ENCODE results near the gene SERAC1.
A peak's percentile ranks its signal among the peaks of the same experiment; 100 is the strongest.

The SERAC1 gene

DNA sequence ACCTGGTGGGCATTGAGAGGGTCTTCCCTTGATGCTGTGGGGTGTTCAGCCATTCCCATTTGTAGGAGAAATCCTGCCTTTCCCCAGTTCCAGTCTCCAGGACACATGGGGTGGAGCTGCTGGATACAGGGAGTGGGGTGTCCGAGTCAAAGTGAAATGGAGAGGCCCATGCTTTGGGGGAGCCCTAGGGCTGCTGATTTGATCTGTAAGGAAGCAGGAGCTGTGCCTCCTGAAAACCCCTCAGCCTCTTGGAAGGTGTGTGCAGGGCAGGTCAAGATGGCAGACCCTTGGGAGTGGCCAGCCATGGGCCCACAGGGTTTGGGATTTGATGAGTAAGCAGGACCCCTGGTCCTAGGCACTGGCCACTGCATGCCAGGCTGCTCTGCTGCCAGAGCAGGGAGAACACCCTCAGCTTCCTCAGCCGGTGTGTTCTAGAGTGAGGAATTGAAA is 82.0 kb downstream of the SERAC1 start:
- Histone ChIP-seq H3K36me3 (peaks cover 35% of the 10 kb centered on the region), H3K4me3 (ENCODE audit: low read depth in 1 of 2, low read length in 1 of 2) (peak overlapping the region; percentile 55 to 61), H3K27me3 (no peaks in the 10 kb centered on the region), H3K4me1 (ENCODE audit: control insufficient read depth in 1 of 2, insufficient read depth in 1 of 2, low read depth in 1 of 2, low read length in 1 of 2) (peaks cover 39 to 42% of the 10 kb centered on the region in 2 experiments), H3K27ac (peak overlapping the region; percentile 59), H3K9me3 (no peaks in the 10 kb centered on the region)
- TF ChIP-seq, protein P1, sequence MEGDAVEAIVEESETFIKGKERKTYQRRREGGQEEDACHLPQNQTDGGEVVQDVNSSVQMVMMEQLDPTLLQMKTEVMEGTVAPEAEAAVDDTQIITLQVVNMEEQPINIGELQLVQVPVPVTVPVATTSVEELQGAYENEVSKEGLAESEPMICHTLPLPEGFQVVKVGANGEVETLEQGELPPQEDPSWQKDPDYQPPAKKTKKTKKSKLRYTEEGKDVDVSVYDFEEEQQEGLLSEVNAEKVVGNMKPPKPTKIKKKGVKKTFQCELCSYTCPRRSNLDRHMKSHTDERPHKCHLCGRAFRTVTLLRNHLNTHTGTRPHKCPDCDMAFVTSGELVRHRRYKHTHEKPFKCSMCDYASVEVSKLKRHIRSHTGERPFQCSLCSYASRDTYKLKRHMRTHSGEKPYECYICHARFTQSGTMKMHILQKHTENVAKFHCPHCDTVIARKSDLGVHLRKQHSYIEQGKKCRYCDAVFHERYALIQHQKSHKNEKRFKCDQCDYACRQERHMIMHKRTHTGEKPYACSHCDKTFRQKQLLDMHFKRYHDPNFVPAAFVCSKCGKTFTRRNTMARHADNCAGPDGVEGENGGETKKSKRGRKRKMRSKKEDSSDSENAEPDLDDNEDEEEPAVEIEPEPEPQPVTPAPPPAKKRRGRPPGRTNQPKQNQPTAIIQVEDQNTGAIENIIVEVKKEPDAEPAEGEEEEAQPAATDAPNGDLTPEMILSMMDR (IDR thresholded peaks at IDR 0.05): no peak

DNA sequence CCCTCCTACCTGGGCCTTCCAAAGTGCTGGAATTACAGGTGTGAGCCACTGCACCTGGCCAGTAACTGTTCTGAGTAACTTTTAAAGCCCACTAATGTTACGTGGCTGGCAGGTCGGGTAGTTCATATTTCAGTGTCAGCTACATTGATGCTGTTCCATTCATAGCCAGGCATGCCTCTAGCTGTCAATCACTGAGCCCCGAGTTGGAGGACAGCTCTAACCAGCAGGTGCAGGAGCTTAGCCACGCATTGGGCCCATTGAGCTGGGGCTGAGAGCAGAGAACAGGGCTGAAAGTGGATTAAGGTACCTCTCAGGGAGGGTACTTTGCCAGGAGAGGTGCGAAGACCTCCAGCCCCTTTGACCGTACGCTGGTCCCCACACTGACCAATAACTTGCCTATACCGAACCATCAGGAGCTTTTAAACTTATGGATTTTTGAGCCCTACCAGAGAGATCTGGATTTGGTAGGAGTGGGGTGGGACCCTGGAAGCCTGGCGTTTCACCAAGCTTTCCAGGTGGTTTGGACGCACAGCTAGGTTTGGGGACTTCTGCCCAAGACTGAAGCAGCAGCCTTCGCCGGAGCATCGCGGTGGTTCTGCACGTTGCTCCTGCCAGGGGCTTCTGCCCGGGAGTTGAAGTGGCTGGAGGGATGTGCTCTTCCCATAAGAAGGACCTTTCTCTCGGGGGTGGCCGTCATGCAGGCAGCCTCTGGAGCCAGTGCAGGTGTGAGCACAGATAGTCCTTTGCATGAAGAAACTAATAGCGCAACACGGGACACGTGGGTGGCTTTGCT is 82.6 kb downstream of the SERAC1 start:
- no peak overlapping the region for H3K27ac ChIP-seq
- H3K4me1 ChIP-seq (ENCODE audit: control insufficient read depth in 1 of 2, insufficient read depth in 1 of 2, low read depth in 1 of 2, low read length in 1 of 2): peaks cover 45 to 48% of the 10 kb centered on the region in 2 experiments

DNA sequence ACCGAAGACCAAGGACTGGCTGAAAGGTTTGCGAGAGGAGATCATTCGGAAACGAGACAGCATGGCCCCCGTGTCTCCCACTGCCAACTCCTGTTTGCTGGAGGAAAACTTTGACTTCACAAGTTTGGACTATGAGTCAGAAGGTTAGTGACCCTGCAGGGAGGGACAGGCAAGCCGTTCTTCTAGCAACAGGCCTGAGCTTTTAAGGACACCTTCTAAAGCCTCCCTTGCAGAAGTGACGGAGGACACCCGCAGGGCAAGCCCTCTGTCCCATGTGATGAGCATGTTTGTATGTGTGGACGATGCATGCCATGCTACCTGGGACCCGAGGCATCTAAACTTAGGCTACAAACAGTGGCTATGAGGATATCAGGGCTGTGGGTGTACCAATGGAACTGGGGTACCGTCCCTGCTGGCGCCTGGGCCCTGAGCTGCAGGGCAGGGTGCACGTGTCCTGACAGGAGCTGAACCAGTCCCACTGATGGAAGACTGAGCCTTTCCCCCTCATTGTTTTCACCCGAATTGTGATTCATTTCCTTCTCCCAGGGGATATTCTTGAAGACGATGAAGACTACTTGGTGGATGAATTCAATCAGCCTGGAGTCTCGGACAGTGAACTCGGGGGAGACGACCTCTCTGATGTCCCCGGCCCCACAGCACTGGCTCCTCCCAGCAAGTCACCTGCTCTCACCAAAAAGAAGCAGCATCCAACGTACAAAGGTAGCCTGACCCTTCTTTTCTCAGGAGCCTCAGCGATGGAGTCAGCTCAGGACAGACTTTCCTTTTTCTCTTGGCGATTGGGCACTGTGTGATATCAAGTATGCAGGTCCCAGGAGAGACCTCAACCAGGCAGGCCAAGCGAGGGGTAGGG is 84.4 kb downstream of the SERAC1 start:
- peaks cover 25% of the 10 kb centered on the region for H3K36me3 ChIP-seq
- H3K27me3 ChIP-seq: no peaks in the 10 kb centered on the region
- TF ChIP-seq, protein P1 (IDR thresholded peaks at IDR 0.05): no peak
- peak overlapping the region; percentile 85 for H3K27ac ChIP-seq
- no peaks in the 10 kb centered on the region for H3K9me3 ChIP-seq
- H3K4me1 ChIP-seq (ENCODE audit: control insufficient read depth in 1 of 2, insufficient read depth in 1 of 2, low read depth in 1 of 2, low read length in 1 of 2): peaks cover 53 to 58% of the 10 kb centered on the region in 2 experiments
- H3K4me3 ChIP-seq (ENCODE audit: low read depth in 1 of 2, low read length in 1 of 2): peak overlapping the region in 1 of 2 experiments; percentile 10

More for the DNA sequence above, 82.6 kb downstream of the SERAC1 start:
- Histone ChIP-seq H3K27me3 (no peaks in the 10 kb centered on the region), H3K36me3 (peaks cover 35% of the 10 kb centered on the region), H3K4me3 (ENCODE audit: low read depth in 1 of 2, low read length in 1 of 2) (no peak overlapping the region), H3K9me3 (no peaks in the 10 kb centered on the region)
- TF ChIP-seq, protein P1 (IDR thresholded peaks at IDR 0.05): no peak

DNA sequence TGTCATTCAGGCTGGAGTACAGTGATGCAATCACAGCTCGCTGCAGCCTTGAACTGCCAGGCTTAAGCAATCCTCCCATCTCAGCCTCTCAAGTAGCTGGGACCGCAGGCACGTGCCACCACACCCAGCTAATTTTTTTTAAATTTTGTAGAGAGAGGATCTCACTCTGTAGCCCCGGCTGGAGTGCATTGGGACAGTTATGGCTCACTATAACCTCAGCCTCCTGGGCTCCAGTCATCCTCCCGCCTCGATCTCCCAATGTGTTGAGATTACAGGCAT is 86.5 kb downstream of the SERAC1 start:
- TF ChIP-seq, protein P1 (IDR thresholded peaks at IDR 0.05): no peak
- H3K36me3 ChIP-seq: peaks cover 35% of the 10 kb centered on the region
- no peaks in the 10 kb centered on the region for H3K9me3 ChIP-seq
- H3K27ac ChIP-seq: peak overlapping the region; percentile 85
- no peak overlapping the region for H3K4me3 ChIP-seq (ENCODE audit: low read depth in 1 of 2, low read length in 1 of 2)
- H3K4me1 ChIP-seq (ENCODE audit: control insufficient read depth in 1 of 2, insufficient read depth in 1 of 2, low read depth in 1 of 2, low read length in 1 of 2): peaks cover 45 to 49% of the 10 kb centered on the region in 2 experiments
- H3K27me3 ChIP-seq: no peaks in the 10 kb centered on the region

DNA sequence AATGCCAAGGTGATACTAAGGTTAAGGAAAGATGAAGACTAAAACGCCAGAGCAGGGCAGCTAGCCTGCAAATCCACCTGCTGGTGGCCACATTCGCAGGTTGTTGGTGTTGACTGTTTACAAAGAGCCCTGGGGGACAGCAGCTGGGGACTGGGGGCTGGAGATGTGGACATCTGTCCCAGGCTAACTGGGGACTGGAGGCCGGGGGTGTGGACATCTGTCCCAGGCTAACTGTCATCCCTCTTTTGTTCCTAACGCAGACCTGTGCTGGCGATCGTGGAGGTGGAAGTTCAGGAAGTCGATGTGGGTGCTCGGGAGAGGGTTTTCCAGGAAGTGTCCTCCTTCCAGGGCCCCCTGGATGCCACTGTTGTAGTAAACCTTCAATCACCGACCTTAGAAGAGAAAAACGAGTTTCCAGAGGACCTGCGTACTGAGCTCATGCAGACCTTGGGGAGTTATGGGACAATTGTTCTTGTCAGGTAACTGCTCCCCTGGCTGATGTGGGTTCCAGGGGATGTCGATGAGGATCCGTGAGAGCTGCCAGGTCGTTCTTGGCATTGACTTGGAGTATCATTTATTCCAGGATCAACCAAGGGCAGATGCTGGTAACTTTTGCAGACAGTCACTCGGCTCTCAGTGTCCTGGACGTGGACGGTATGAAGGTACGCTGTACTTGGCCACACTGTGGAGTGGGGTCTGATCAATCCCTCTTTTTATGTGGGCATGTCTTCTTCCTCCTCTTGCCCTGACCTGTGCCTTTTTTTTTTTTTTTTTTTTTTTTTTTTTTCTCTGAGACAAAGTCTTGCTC is 87.0 kb downstream of the SERAC1 start:
- H3K36me3 ChIP-seq: peaks cover 39% of the 10 kb centered on the region
- H3K27me3 ChIP-seq: no peaks in the 10 kb centered on the region
- TF ChIP-seq, protein P1 (IDR thresholded peaks at IDR 0.05): no peak
- no peak overlapping the region for H3K4me3 ChIP-seq (ENCODE audit: low read depth in 1 of 2, low read length in 1 of 2)
- H3K4me1 ChIP-seq (ENCODE audit: control insufficient read depth in 1 of 2, insufficient read depth in 1 of 2, low read depth in 1 of 2, low read length in 1 of 2): peaks cover 39 to 43% of the 10 kb centered on the region in 2 experiments
- peak overlapping the region; percentile 85 for H3K27ac ChIP-seq
- no peaks in the 10 kb centered on the region for H3K9me3 ChIP-seq

Data from neutrophil (primary cell).